Measurements from ENCODE around the gene KDM4B.

KDM4B gene

GRCh38 chr19:5036698-5037563 lies 68.0 kb downstream of the KDM4B start:
- peak; percentile 26 for DNase-seq

- DNase-seq, result peak; percentile 65
These were observed 69.0 kb downstream of the KDM4B start for GRCh38 chr19:5037936-5038335.

- peak; percentile 32 for DNase-seq
These were observed 69.8 kb downstream of the KDM4B start for GRCh38 chr19:5038631-5039271.

GRCh38 chr19:5039642-5040543 lies 71.0 kb downstream of the KDM4B start:
- no peak for DNase-seq

- no peak for DNase-seq
These were observed 71.7 kb downstream of the KDM4B start for GRCh38 chr19:5040544-5041167.

- DNase-seq, result no peak
These were observed 72.4 kb downstream of the KDM4B start for GRCh38 chr19:5041168-5041912.

GRCh38 chr19:5041913-5042187 lies 72.9 kb downstream of the KDM4B start:
- no peak for DNase-seq

- DNase-seq, result no peak
These were observed 73.6 kb downstream of the KDM4B start for GRCh38 chr19:5042556-5042955.

GRCh38 chr19:5045029-5045428 lies 76.1 kb downstream of the KDM4B start:
- no peak for DNase-seq

- DNase-seq, result no peak
These were observed 77.0 kb downstream of the KDM4B start for GRCh38 chr19:5045956-5046338.

GRCh38 chr19:5046339-5047039 lies 77.6 kb downstream of the KDM4B start:
- DNase-seq, result peak; percentile 99

- no peak for DNase-seq
These were observed 78.5 kb downstream of the KDM4B start for GRCh38 chr19:5047251-5047935.

GRCh38 chr19:5048091-5048726 lies 79.3 kb downstream of the KDM4B start:
- peak; percentile 70 for DNase-seq

GRCh38 chr19:5048727-5049553 lies 80.0 kb downstream of the KDM4B start:
- DNase-seq, result no peak

GRCh38 chr19:5049561-5049960 lies 80.6 kb downstream of the KDM4B start:
- DNase-seq, result no peak

- no peak for DNase-seq
These were observed 81.2 kb downstream of the KDM4B start for GRCh38 chr19:5050067-5050656.

GRCh38 chr19:5050905-5051304 lies 82.0 kb downstream of the KDM4B start:
- no peak for DNase-seq

GRCh38 chr19:5051619-5052018 lies 82.7 kb downstream of the KDM4B start:
- DNase-seq, result no peak

GRCh38 chr19:5052515-5052914 lies 83.6 kb downstream of the KDM4B start:
- no peak for DNase-seq

Measured in NCI-H2029 (cell line).